Mesothelial cell of epicardium (in vitro differentiated cells): ENCODE data around the gene ARHGAP40. TPM values are rescaled to one million over a fixed set of nuclear protein-coding genes. Genes with fewer than 3 reads are reported as not detected.
"Not testable (repeated sequence)": the region's sequence is repeated elsewhere in the genome, so short reads cannot be mapped to it uniquely, and the experiment has no call there.

Experiments
- DNase-seq, 2 experiments: peaks; one replicate each; pipeline ENCODE4 v3.0.0; 2021; ENCODE audit warnings: low spot score in 2 of 2; ENCODE audit not compliant: unreplicated experiment in 2 of 2
- H3K27ac Mint-ChIP-seq: 2 replicates; pipeline ENCODE4 v1.8.0; 2021; ENCODE audit warnings: mixed read lengths
- H3K27me3 Mint-ChIP-seq: 2 replicates; pipeline ENCODE4 v1.8.0; 2021; ENCODE audit warnings: low read depth, mixed read lengths
- H3K36me3 Mint-ChIP-seq: 2 replicates; pipeline ENCODE4 v1.8.0; 2021; ENCODE audit warnings: mixed read lengths
- H3K4me1 Mint-ChIP-seq: 2 replicates; pipeline ENCODE4 v1.8.0; 2021; ENCODE audit warnings: mixed read lengths
- H3K4me3 Mint-ChIP-seq: 2 replicates; pipeline ENCODE4 v1.8.0; 2021; ENCODE audit warnings: mild to moderate bottlenecking, moderate library complexity, mixed read lengths
- H3K9me3 Mint-ChIP-seq: 2 replicates; pipeline ENCODE4 v1.8.0; 2021; ENCODE audit warnings: mixed read lengths
- CTCF ChIP-seq: fragments of 200-600 bp; sonication (generic); IDR thresholded peaks from one replicate; pipeline ENCODE4 v1.5.0; 2021; ENCODE audit warnings: antibody characterized with exemption; ENCODE audit not compliant: unreplicated experiment
- total RNA-seq: library from RNA; stranded (reverse); gene quantifications from 3 replicates; pipeline ENCODE4 v1.2.1, GENCODE V29; 2021

Gene ARHGAP40
- total RNA-seq, 1 donor from 2014 or later, result 0.45 TPM

- DNase-seq, result no peak
- H3K36me3 Mint-ChIP-seq, result no peaks in the 10 kb centered on the region
- H3K4me3 Mint-ChIP-seq, result no peak overlapping the region
- no peak overlapping the region for H3K27ac Mint-ChIP-seq
- no peaks in the 10 kb centered on the region for H3K9me3 Mint-ChIP-seq
- H3K4me1 Mint-ChIP-seq, result no peaks in the 10 kb centered on the region
- H3K27me3 Mint-ChIP-seq, result no peaks in the 10 kb centered on the region
- no peak for TF ChIP-seq CTCF
These were observed 12.3 kb upstream of the ARHGAP40 start for GRCh38 chr20:38589351-38589750.

DNA sequence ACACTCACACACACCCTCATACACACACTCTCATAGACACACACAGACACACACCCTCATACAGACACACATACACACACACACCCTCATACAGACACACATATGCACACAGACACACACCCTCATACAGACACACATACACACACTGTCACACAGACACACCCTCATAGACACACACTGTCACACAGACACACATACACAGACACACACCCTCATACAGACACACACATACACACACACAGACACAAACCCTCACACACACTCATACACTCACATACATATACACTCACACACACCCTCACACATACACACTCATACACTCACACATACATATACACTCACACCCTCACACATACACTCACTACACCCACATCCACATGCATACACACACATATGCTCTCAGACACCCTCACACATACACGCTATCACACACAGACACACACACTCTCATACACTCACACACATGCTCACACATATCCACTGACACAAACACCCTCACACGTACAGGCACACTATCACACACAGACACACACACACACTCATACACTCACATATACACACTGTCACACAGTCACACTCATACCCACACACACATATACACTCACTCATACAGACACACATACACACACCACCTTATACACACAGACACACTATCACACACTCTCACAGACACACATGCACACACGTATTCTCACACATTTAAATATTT lies 11.5 kb upstream of the ARHGAP40 start:
- H3K4me3 Mint-ChIP-seq, result no peak overlapping the region
- H3K9me3 Mint-ChIP-seq, result no peaks in the 10 kb centered on the region
- DNase-seq, result no peak
- no peak for TF ChIP-seq CTCF
- no peaks in the 10 kb centered on the region for H3K36me3 Mint-ChIP-seq
- H3K27me3 Mint-ChIP-seq, result no peaks in the 10 kb centered on the region
- no peak overlapping the region for H3K27ac Mint-ChIP-seq
- H3K4me1 Mint-ChIP-seq, result no peaks in the 10 kb centered on the region

DNA sequence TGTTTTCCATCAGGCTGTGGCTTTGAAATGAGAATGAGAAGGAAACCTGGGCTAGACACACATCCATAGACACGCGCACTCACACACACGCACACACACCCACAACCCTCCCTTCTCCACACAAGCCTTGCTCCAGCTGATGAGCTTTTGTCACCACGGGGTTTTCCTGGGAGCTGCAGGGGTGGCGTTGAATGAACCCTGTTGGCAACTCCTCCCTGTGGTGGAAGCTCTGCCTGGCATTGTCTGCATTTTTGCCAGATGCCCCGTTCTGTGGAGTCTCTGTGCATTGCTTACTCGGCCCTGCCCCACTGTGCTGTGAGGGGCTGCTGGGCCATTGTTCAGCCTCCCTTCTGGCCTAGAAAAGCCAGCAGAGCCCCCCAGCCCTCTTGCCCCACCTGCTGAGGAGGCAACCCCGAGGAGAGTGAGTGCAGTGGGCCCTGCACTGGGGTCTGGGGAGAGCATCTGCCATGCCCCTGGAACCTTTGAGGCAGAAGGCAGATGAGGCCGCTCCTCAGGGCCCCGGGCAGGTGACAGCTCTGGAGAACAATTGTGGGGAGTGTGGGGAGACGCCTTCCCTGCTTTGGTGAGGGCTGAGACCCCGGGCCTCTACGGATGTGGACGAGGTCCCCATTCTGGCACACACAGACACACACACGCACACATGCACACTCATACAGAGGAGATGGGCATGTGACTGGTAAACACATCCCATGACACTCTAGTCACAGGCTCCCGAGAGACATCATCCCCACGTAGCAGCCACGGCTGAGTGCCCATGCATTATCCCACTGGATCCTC lies 10.7 kb upstream of the ARHGAP40 start:
- Mint-ChIP-seq H3K36me3 (no peaks in the 10 kb centered on the region), H3K9me3 (no peaks in the 10 kb centered on the region), H3K4me3 (no peak overlapping the region), H3K27ac (no peak overlapping the region), H3K27me3 (no peaks in the 10 kb centered on the region), H3K4me1 (no peaks in the 10 kb centered on the region)
- DNase-seq, result no peak
- TF ChIP-seq CTCF, result no peak

DNA sequence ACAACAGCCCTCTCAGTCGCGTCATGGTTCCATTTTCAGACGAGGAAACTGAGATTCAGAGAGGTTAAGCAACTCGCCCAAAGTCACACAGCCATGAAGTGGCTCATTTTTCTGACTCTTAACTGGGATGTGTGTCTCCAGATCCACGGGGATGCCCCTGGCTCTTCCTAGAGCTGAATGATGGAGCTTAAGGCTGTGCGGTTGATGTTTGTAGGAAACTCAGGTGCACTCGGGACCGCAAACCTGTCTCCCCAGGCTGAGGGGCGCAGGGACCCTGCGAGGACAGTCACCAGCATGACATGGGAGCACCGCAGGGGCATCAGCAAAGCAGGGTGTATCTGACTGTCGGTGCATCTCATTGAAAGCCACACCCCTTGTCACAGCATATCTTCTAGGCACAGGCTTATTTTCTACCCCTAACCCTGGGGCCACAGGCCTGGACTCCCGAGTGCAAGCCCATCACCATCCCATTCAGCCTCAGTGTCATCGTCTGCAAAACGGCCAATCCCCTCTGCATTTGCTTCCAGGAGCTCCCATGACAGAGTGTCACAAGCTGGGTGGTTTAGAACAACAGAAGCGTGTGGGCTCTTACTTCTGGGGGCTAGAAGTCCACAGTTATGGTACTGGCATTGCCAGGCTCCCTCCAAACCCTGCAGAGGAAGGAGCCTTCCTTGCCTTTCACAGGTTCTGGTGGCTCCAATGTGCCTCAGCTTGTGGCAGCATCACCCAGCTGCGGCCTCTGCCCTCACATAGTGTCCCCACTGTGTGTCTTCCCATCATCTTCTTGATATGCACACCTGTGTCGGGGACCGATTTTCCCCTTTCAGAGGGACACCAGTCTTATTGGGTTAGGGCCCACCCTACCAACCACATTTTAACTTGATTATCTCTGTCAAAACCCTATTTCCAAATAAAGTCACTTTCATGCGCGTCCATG lies 9.9 kb upstream of the ARHGAP40 start:
- no peaks in the 10 kb centered on the region for H3K27me3 Mint-ChIP-seq
- no peaks in the 10 kb centered on the region for H3K36me3 Mint-ChIP-seq
- no peak overlapping the region for H3K4me3 Mint-ChIP-seq
- H3K4me1 Mint-ChIP-seq, result no peaks in the 10 kb centered on the region
- DNase-seq, result no peak
- H3K27ac Mint-ChIP-seq, result no peak overlapping the region
- no peak for TF ChIP-seq CTCF
- no peaks in the 10 kb centered on the region for H3K9me3 Mint-ChIP-seq

DNA sequence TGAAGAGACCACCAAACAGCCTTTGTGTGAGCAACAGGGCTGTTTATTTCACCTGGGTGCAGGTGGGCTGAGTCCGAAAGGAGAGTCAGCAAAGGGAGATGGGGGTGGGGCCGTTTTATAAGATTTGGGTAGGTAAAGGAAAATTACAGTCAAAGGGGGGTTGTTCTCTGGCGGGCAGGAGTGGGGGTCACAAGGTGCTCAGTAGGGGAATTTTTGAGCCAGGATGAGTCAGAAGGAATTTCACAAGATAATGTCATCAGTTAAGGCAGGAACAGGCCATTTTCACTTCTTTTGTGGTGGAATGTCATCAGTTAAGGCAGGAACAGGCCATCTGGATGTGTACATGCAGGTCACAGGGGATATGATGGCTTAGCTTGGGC lies 9.2 kb upstream of the ARHGAP40 start:
- not testable (repeated sequence) for H3K4me1 Mint-ChIP-seq

DNA sequence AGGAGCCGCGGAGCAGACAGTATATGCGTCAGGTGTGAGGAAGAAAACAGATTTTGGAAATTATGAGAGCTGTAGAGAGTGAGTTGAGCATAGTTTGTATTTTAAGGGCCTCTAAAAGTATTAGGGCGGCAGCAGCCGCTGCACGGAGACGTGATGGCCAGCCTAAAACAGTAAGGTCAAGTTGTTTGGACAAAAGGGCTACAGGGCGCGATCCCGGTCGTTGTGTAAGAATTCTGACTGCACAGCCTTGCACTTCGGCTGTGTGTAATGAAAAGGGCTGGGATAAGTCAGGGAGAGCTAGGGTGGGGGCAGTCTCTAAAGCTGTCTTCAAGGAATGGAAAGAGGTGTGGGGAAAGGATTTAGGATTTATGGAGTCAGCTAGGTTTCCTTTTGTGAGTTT lies 7.3 kb upstream of the ARHGAP40 start:
- H3K36me3 Mint-ChIP-seq, H3K27me3 Mint-ChIP-seq, H3K27ac Mint-ChIP-seq, H3K4me1 Mint-ChIP-seq, DNase-seq, H3K4me3 Mint-ChIP-seq, H3K9me3 Mint-ChIP-seq: not testable (repeated sequence)

More for the DNA sequence above, 9.2 kb upstream of the ARHGAP40 start:
- H3K27me3 Mint-ChIP-seq, H3K27ac Mint-ChIP-seq, H3K36me3 Mint-ChIP-seq, DNase-seq, H3K4me3 Mint-ChIP-seq, H3K9me3 Mint-ChIP-seq: not testable (repeated sequence)

- not testable (repeated sequence) for H3K9me3 Mint-ChIP-seq, H3K27ac Mint-ChIP-seq, H3K36me3 Mint-ChIP-seq, H3K4me3 Mint-ChIP-seq, DNase-seq, H3K27me3 Mint-ChIP-seq
- H3K4me1 Mint-ChIP-seq, result peaks cover 13% of the 10 kb centered on the region
These were observed 5.7 kb upstream of the ARHGAP40 start for GRCh38 chr20:38595886-38596285.
